Heart left ventricle (tissue), 13 donors: Measurements from ENCODE around the gene DAZAP1.

ENCODE experiments used
- POLR2A ChIP-seq, 2 donors: fragments of 450-650 bp; IDR thresholded peaks; one replicate each; pipeline ENCODE4 v1.6.1; 2017; ENCODE audit warnings: antibody characterized with exemption in 2 of 2, mild to moderate bottlenecking in 2 of 2, moderate library complexity in 2 of 2
- TF ChIP-seq, protein P1 (sequence below), 12 donors: fragments of 200-600 bp; sonication (generic) in 4 of 12; IDR thresholded peaks; one replicate each; pipeline versions ENCODE4 v1.5.0 to v1.8.0; 2018 to 2022; ENCODE audit warnings: antibody characterized with exemption in 12 of 12, mild to moderate bottlenecking in 5 of 12
- donor health status: ischemic (EF 13 %, LVEDD 7.1; RV severe dilation, severe dysfunction).
- donor health status: DM: no; HTN: yes; CAD: no.
- donor health status: DM: no; HTN: no; CAD: no.
- donor health status: ischemic (EF 25% LVEDD 6.9; RV normal size, moderate dysfunction).
- donor health status: ischemic (EF 25% LVEDD 5.7; RV mildly dilated, moderate dysfunction).
- donor health status: ischemic (EF 35%, LVEDD 5.7; RV mildly dilated, moderate dysfunction).
- donor health status: nonischemic (EF 11% LVEDD 7.7; RV severe dilation, severe dysfunction).
- donor health status: DM: yes; HTN: yes; CAD: no.
- donor health status: PGD.
- donor health status: ischemic (EF 29% LVEDD 5.4; RV normal size, mild dysfunction).
- donor health status: nonischemic (EF 23%, LVEDD 6.1; RV moderate dilation, normal function).

DNA sequence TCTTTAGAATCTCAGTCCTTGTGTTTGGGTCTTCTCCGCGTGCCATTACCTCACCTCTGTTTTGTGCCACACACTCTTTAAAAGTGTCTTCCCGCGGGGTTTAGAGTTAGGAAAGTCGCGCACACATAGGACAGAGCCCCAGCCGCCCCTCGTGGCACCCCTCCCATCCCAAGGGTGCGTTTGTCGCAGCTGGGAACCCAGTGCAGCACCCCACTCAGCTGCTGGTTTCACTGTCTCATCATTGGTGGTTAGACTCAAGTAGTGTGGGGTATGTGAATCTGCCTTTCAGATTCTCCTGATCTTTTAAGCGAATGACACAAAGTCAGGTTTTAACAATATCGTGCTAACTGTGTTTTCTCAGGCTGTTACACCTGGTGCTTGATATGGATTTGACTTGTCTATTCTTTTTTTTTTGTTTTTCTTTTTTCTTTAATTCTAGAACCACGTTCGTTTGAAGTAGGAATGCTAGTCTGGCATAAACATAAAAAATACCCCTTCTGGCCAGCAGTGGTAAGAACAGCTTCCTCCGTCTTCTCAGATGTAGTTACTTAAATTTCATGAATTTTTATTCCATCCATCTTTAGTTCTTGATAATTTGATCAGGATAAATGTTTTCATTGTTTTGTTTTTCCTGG is 43.2 kb upstream of the DAZAP1 start:
- TF ChIP-seq, protein P1, sequence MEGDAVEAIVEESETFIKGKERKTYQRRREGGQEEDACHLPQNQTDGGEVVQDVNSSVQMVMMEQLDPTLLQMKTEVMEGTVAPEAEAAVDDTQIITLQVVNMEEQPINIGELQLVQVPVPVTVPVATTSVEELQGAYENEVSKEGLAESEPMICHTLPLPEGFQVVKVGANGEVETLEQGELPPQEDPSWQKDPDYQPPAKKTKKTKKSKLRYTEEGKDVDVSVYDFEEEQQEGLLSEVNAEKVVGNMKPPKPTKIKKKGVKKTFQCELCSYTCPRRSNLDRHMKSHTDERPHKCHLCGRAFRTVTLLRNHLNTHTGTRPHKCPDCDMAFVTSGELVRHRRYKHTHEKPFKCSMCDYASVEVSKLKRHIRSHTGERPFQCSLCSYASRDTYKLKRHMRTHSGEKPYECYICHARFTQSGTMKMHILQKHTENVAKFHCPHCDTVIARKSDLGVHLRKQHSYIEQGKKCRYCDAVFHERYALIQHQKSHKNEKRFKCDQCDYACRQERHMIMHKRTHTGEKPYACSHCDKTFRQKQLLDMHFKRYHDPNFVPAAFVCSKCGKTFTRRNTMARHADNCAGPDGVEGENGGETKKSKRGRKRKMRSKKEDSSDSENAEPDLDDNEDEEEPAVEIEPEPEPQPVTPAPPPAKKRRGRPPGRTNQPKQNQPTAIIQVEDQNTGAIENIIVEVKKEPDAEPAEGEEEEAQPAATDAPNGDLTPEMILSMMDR (IDR thresholded peaks at IDR 0.05): peak in 3 of 12 donors; percentile 9 to 22 (median 16)
- no peak for TF ChIP-seq POLR2A (IDR thresholded peaks at IDR 0.05)
